Activated T-helper 1 cell treated with anti-CD3 and anti-CD28 coated beads, Interleukin-12 subunit alpha, Interleukin-12 subunit beta, Interleukin-2, Interleukin-4 antibody, amounts not matched to agents 30 ng/mL and 10 ng/mL and 1 ng/mL, durations not matched to agents 14 hours and 24 hours and 36 hours (primary cell): ENCODE measurements around the gene TM7SF2. TPM values are rescaled to one million over a fixed set of nuclear protein-coding genes. Genes with fewer than 3 reads are reported as not detected.
"Not testable (repeated sequence)": the region's sequence is repeated elsewhere in the genome, so short reads cannot be mapped to it uniquely, and the experiment has no call there.

Experiments
- DNase-seq: peaks from one replicate; pipeline ENCODE4 v3.0.0; 2021; ENCODE audit warnings: low spot score
- H3K27ac Mint-ChIP-seq: one replicate; pipeline ENCODE4 v1.8.0; 2021; ENCODE audit warnings: mild to moderate bottlenecking, mixed read lengths
- H3K27me3 Mint-ChIP-seq: one replicate; pipeline ENCODE4 v1.8.0; 2022; ENCODE audit warnings: mild to moderate bottlenecking, moderate library complexity, mixed read lengths; ENCODE audit not compliant: insufficient read depth
- H3K36me3 Mint-ChIP-seq: one replicate; pipeline ENCODE4 v1.8.0; 2021; ENCODE audit warnings: low read depth, mixed read lengths
- H3K4me1 Mint-ChIP-seq: one replicate; pipeline ENCODE4 v1.8.0; 2021; ENCODE audit warnings: low read depth, mixed read lengths
- H3K4me3 Mint-ChIP-seq: one replicate; pipeline ENCODE4 v1.8.0; 2021; ENCODE audit warnings: mild to moderate bottlenecking, moderate library complexity, mixed read lengths
- H3K9me3 Mint-ChIP-seq: one replicate; pipeline ENCODE4 v1.8.0; 2021; ENCODE audit warnings: mixed read lengths
- intact Hi-C: fragments of 100-400 bp; cut with micrococcal nuclease; formaldehyde crosslinking; loops from one replicate; pipeline ENCODE4 v1.15.1; 2024
- total RNA-seq: library from RNA; stranded (reverse); gene quantifications from 2 replicates; pipeline ENCODE4 v1.2.3, GENCODE V29; 2022

TM7SF2 gene
- total RNA-seq, 1 donor from 2014 or later = 32.2 TPM

- Mint-ChIP-seq H3K4me1 (peaks cover 42% of the 10 kb centered on the region), H3K27ac (peak overlapping the region; percentile 72), H3K4me3 (peak overlapping the region; percentile 99), H3K36me3 (peaks cover 53% of the 10 kb centered on the region)
- H3K9me3 Mint-ChIP-seq, DNase-seq, H3K27me3 Mint-ChIP-seq: not testable (repeated sequence)
- intact Hi-C loops = loop anchor here (10.0 kb wide), 1 partner anchor 496 kb away; the partner anchor contains the start of genes MAP3K11 and PCNX3
Measured at GRCh38 chr11:65118891-65119669, 7.4 kb downstream of the TM7SF2 start.

DNA sequence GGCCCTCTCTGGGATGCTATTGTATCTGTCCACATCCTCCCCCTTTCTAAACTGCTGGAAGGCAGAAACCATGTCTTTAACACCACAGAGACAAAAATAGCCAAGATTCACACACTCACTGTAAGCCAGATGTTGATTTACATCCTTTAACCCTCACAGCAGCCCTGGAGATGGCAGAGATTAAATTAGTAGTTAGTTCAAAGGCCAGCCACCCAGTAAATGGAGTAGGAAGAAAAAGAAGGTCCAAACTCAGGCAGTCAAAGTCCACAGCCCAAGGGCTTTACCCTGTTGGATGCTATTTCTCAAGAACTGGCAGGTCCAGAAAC, 8.0 kb downstream of the TM7SF2 start:
- no peaks in the 10 kb centered on the region for H3K27me3 Mint-ChIP-seq
- intact Hi-C loops = loop anchor here (10.0 kb wide), 1 partner anchor 495 kb away; the partner anchor contains the start of genes MAP3K11 and PCNX3
- H3K27ac Mint-ChIP-seq = peak overlapping the region; percentile 70
- no peaks in the 10 kb centered on the region for H3K9me3 Mint-ChIP-seq
- DNase-seq = no peak
- H3K36me3 Mint-ChIP-seq = peaks cover 56% of the 10 kb centered on the region
- peak overlapping the region; percentile 99 for H3K4me3 Mint-ChIP-seq
- peaks cover 44% of the 10 kb centered on the region for H3K4me1 Mint-ChIP-seq

DNA sequence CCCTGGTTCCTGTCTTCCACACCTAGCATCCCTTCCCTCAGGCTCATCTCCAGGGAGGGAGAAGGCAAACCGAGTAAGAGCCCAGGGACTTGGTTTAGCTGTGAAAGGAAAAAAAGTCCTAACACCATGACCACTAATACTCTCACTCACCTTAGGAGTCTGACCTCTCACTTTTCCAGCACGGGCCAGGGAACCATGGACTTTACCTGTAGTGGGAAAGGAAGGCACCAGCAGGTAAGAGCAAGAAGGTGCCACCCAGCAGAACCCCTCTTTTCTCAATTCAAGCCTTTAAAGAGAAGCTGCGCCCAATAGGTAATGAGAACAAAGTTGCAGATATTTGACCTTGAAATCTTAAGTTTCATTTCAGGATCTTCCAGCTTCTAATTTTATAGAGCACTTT, 9.2 kb downstream of the TM7SF2 start:
- H3K36me3 Mint-ChIP-seq = peaks cover 59% of the 10 kb centered on the region
- intact Hi-C loops = loop anchor here (5.0 kb wide), 1 partner anchor 141 kb away; the partner anchor contains the start of gene POLA2
- H3K27me3 Mint-ChIP-seq = no peaks in the 10 kb centered on the region
- no peak for DNase-seq
- peak overlapping the region; percentile 99 for H3K27ac Mint-ChIP-seq
- peak overlapping the region; percentile 99 for H3K4me3 Mint-ChIP-seq
- no peaks in the 10 kb centered on the region for H3K9me3 Mint-ChIP-seq
- H3K4me1 Mint-ChIP-seq = peaks cover 44% of the 10 kb centered on the region

- Mint-ChIP-seq H3K4me1 (peaks cover 44% of the 10 kb centered on the region), H3K9me3 (no peaks in the 10 kb centered on the region), H3K36me3 (peaks cover 61% of the 10 kb centered on the region), H3K4me3 (peak overlapping the region; percentile 99), H3K27ac (peak overlapping the region; percentile 99), H3K27me3 (no peaks in the 10 kb centered on the region)
- intact Hi-C loops = loop anchor here (5.0 kb wide), 1 partner anchor 141 kb away; the partner anchor contains the start of gene POLA2
- no peak for DNase-seq
Measured at GRCh38 chr11:65121447-65121864, 9.8 kb downstream of the TM7SF2 start.

GRCh38 chr11:65121865-65122696, 10.4 kb downstream of the TM7SF2 start, which contains the start of the genes FAU and MRPL49:
FAU (minus strand) TSS chr11:65122134; CDS start chr11:65121813, 321 bp downstream.
MRPL49 (plus strand) TSS chr11:65122321; CDS start chr11:65122347, 26 bp downstream.
- Mint-ChIP-seq H3K9me3 (no peaks in the 10 kb centered on the region), H3K27me3 (no peaks in the 10 kb centered on the region), H3K36me3 (peaks cover 66% of the 10 kb centered on the region), H3K27ac (peak within 1 kb of the TSS; percentile 99), H3K4me3 (peak within 1 kb of the TSS; percentile 99), H3K4me1 (peaks cover 44% of the 10 kb centered on the region)
- intact Hi-C loops = loop anchor here (1.0 to 5.0 kb wide), 6 partner anchors 12 to 343 kb away; partner anchors contain the start of genes ARL2, CDCA5, POLA2 and SF1
- DNase-seq = peak; percentile 99

DNA sequence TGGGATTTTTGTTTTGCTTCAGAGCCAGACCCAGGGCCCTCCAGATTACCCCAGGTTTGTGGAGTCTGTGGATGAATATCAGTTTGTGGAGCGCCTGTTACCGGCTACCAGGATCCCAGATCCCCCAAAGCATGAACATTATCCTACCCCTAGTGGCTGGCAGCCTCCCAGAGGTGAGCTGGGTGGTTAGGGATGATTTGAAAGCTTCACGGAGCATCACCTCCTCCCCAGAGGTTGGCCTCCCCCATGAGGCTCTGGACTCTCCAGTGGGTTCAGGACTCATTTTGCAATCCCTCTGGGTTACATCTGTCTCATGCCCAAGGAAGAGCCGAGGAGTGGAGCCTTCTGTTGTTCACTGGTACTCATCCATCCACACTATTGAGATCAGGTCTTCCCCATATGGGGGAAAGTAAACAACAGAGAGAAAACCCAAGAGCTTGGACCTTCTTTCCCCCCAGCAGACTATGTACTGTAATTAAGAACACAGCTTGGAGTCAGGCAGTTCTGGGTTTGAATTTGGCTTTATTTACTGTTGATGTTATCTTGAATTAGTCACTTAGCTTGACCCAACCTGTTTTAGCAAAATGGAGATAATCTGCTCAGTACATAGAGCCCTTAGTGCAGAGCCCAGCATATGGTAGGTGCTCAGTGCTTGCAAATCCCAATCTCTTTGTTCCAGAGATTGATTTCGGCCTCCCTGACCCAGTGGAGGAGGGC, 13.0 kb downstream of the TM7SF2 start:
- no peak for DNase-seq
- peak overlapping the region; percentile 45 for H3K4me3 Mint-ChIP-seq
- H3K36me3 Mint-ChIP-seq = peaks cover 55% of the 10 kb centered on the region
- no peaks in the 10 kb centered on the region for H3K9me3 Mint-ChIP-seq
- peak overlapping the region; percentile 49 for H3K27ac Mint-ChIP-seq
- no peaks in the 10 kb centered on the region for H3K27me3 Mint-ChIP-seq
- intact Hi-C loops = loop anchor here (5.0 kb wide), 1 partner anchor 138 kb away; the partner anchor contains the start of gene POLA2
- H3K4me1 Mint-ChIP-seq = peaks cover 30% of the 10 kb centered on the region

- peaks cover 22% of the 10 kb centered on the region for H3K4me1 Mint-ChIP-seq
- H3K27ac Mint-ChIP-seq = no peak overlapping the region
- H3K36me3 Mint-ChIP-seq = peaks cover 50% of the 10 kb centered on the region
- H3K27me3 Mint-ChIP-seq = no peaks in the 10 kb centered on the region
- intact Hi-C loops = no loop called here
- no peak overlapping the region for H3K4me3 Mint-ChIP-seq
- DNase-seq = no peak
- H3K9me3 Mint-ChIP-seq = no peaks in the 10 kb centered on the region
Measured at GRCh38 chr11:65125197-65126056, 13.8 kb downstream of the TM7SF2 start.

DNA sequence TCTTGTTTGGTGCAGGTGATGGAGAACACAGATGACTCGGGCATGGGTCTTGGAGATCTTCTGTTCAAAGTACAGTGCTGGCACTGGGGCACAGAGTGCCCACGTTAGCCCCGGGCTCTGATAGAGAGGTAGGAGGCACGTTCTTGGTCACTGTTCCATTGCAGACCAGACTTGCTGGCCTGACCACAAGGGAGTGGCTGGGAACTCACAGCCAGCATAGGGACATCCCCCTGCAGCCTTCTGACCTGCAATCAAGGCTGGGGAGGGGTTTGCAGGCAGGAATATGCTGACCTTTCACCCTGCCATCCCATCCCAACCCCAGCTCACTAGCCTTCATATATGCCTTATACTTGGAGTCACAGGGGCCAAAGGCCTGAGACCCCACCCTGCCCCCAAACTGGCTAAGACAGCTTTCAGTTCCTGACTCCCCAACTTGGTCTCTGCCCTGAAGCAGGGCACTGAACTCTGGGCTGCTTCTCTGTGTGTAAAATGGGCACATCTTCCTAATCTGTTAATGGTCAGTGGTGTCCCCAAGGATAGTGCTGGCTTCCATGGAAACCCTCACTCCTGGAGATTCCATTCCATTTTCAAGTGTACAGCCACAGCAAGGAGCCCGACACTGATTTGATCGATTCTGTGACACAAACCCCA, 15.1 kb downstream of the TM7SF2 start:
- Mint-ChIP-seq H3K9me3 (no peaks in the 10 kb centered on the region), H3K4me3 (no peak overlapping the region), H3K4me1 (peaks cover 11% of the 10 kb centered on the region), H3K27me3 (no peaks in the 10 kb centered on the region), H3K36me3 (peaks cover 43% of the 10 kb centered on the region), H3K27ac (no peak overlapping the region)
- intact Hi-C loops = no loop called here
- DNase-seq = no peak

- Mint-ChIP-seq H3K9me3 (no peaks in the 10 kb centered on the region), H3K27me3 (no peaks in the 10 kb centered on the region), H3K27ac (no peak overlapping the region), H3K4me1 (peaks cover 8% of the 10 kb centered on the region), H3K36me3 (peaks cover 43% of the 10 kb centered on the region), H3K4me3 (no peak overlapping the region)
- intact Hi-C loops = no loop called here
- no peak for DNase-seq
Measured at GRCh38 chr11:65127473-65128181, 16.0 kb downstream of the TM7SF2 start.

GRCh38 chr11:65128182-65129145, 16.8 kb downstream of the TM7SF2 start:
- H3K27me3 Mint-ChIP-seq = no peaks in the 10 kb centered on the region
- H3K4me3 Mint-ChIP-seq = no peak overlapping the region
- H3K4me1 Mint-ChIP-seq = peaks cover 16% of the 10 kb centered on the region
- intact Hi-C loops = no loop called here
- H3K27ac Mint-ChIP-seq = no peak overlapping the region
- DNase-seq = no peak
- H3K36me3 Mint-ChIP-seq = peaks cover 41% of the 10 kb centered on the region
- H3K9me3 Mint-ChIP-seq = no peaks in the 10 kb centered on the region
